Measurements from ENCODE around the gene CACNB2. TPM values are rescaled to one million over a fixed set of nuclear protein-coding genes. Genes with fewer than 3 reads are reported as not detected.

Gene CACNB2
- polyA plus RNA-seq, 3 donors: 2.7 to 8.4 (median 3.1) TPM

DNA sequence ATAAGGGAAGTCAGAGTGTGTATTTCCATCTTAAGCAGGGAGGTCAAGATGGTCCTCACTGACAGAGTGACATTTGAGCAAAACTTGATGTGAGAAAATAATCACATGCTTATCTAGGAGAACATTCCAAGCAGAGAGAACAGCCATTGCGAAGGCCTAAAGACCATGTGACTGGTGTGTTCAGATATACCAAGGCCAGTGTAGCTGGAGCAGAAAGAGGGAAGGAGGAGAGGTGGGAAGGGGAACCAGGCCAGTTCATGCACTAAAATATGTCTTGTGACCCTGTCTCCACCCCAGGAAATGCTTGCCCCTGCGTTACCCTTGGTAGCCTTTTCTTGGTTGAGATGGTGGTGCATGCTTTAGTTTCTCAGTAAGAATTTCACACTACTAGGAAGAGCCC is 77.4 kb downstream of the CACNB2 start:
- DNase-seq (ENCODE audit: extremely low read depth in 1 of 11, low read depth in 9 of 11, low spot score in 4 of 11): no peak

DNA sequence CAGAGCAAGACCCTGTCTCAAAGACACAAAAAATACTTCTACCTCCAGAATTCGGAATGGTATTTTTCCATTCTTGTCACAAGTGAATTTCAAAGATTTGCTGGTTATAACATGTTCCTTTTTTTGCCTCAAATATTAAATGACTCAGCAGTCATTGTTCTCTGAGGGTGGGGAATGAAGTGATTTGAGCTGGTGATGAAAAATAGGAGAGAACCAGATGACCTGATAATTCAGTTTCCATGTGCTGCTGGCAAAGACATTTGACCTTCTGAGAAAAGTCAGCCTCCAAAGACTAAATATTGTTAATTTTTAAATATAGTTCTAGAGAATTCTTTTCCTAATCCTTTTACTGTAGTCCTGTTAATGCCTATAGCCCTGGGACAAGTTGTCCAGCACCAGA is 78.9 kb downstream of the CACNB2 start:
- no peak for DNase-seq (ENCODE audit: extremely low read depth in 1 of 11, low read depth in 9 of 11, low spot score in 4 of 11)

DNA sequence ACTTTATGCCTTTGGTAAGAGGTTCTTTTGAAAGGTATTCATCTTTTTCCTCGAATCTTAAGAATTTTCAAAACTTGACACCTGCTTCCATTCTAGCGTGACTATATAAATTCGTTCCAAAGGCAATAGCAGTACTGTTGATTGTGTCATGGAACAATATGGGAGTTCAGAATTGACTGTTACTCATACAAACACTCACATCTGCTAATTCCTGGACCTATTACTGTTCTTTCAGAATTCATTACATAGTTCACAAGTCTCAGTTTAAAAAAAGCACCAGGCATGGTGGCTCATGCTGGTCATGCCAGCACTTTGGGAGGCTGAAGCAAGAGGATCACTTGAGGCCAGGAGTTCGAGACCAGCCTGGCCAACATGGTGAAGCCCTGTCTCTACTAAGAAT is 80.9 kb downstream of the CACNB2 start:
- no peak for DNase-seq (ENCODE audit: extremely low read depth in 1 of 11, low read depth in 9 of 11, low spot score in 4 of 11)

DNA sequence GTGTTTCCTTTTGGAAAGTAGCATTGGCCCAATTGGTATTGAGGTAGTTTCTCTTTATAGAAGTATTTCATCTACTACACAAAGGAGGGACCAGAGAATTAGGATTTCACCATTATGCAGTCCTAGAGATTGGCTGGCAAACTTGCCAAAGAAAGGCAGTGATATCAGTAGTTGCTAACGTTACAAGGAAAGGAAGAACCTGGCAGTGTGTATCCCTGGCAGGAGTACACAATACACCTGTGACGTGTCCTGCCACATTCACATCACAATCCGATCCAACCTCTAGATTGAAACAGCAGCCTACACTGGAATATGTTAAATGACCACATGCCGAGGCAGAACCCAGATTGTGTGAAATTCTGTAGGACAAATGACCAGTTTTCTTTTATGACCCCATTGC is 81.7 kb downstream of the CACNB2 start:
- no peak for DNase-seq (ENCODE audit: extremely low read depth in 1 of 11, low read depth in 9 of 11, low spot score in 4 of 11)

DNA sequence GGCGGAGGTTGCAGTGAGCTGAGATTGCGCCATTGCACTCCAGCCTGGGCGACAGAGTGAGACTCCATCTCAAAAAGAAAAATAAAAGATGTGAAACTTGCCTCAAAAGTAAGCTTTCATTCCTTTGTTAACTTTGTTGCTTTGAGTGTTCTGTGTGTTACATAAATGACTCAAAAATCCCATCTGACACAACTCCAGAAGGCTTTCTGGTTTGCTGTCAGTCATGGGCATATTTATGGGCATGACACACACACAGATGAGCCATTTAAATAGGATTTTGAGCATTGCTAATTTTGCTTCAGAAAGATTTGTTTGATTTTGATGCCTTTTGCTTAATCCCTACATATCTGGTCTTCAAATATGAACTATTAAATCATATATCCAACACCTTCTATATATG is 82.6 kb downstream of the CACNB2 start:
- DNase-seq (ENCODE audit: extremely low read depth in 1 of 11, low read depth in 9 of 11, low spot score in 4 of 11): no peak

DNA sequence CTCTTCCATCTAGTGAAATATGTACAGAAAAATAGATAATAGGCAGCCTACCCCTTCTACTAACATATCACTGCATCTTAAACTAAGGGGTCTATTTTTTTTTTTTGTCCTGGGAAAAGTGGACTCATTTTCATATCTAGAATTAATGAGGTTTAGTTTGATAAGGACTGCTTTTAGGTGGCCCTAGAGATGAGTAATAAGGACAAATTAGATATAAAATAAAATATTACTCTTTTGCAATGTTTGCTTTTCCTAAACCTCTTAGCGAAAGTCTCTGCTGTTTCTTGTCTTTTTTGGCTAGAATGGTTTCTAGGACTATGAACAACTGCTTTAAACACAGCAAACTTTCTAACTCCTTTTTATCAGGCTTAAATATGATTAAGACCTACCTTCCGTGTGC is 83.7 kb downstream of the CACNB2 start:
- DNase-seq (ENCODE audit: extremely low read depth in 1 of 11, low read depth in 9 of 11, low spot score in 4 of 11): no peak

DNA sequence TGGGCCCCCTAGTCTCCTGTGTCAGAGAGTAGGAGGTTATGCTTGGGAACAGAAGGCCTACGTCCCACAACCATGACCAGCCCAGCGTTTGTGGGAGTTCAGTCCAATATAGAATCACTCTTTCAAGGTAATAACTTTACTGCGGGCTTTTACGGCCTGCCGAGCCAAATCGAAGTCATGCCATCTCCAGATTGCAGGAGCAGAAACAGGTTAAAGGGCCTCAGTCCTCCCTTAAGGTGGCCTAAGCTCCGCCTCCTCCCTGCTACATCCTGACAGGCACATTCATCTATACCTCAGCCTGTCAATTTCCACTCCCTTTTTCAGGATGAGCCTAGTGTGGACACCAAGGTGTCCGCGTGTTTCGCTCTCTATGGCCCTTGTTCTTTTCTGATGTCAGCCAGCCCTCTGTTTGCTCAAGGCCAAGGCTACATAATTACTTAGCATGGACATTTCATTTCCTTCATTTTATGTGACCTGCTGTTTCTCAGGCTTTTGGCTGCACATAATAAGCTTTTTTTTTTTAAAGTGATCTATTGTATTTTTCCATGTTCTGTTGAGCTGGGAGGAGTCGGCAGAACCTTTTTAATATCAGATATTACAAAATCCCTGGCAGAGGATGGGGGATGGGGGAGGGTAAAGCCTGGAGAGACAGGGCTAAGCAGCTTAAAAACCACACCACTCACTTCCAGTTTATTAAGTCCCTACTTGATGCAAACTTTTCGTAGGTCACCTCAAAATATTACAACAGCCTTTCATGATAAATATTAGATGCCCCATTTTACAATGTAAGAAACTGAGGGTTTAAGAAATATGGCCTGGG is 84.6 kb downstream of the CACNB2 start:
- no peak for DNase-seq (ENCODE audit: extremely low read depth in 1 of 11, low read depth in 9 of 11, low spot score in 4 of 11)

DNA sequence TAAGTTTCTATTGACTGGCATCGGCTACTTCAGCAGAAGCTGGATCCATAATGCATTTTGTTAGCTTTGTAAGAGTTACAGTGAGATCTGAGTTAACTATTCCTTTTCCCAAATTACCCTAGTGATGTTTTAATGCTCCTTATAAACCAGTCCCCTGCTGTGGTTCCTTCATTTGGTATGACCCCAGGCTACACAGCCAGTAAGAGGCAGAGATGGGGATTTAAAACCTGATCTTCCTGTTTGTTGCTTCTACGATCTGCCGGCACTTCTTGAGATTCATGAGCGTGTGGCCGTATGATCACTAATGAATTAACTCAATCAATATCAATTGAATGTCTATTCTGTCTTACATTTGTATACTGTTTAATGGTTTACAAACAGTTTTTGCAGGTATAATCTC is 86.1 kb downstream of the CACNB2 start:
- no peak for DNase-seq (ENCODE audit: extremely low read depth in 1 of 11, low read depth in 9 of 11, low spot score in 4 of 11)

DNA sequence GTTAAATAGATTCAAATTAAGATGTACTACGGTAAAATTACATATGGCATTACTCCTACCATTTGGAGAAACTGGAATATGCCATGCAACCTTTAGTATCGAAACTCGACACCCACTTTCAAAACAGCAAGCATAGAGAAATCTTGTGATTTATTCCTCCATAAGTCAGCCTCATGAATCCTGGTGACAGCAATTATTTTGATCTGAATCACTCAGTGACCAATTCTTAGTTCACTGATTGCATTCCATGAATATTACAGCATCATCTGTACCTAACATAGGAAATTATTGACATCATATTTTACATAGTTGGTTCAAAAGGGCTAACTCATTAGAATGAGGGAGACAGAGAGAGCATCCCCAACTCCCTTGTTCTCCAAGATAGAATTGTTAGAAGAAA is 89.6 kb downstream of the CACNB2 start:
- no peak for DNase-seq (ENCODE audit: extremely low read depth in 1 of 11, low read depth in 9 of 11, low spot score in 4 of 11)

DNA sequence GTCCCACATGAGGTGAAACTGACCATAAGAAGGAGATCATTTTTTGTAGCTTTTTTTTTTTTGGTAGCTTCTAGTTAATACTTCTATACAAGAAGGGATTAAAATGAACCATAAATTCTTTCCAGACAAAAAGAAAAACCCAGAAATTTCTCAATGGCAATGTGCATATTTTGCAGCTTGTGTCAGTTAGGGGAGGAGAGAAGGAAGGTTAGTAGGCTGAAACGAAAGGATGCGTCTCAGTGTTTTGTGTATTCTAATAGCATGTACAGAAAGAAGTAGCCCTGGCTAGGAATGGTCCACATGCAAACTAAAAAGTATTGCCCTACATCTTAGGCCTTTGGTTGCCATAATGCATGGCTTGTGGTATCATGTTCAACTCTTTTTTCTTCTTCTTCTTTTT is 90.6 kb downstream of the CACNB2 start:
- DNase-seq (ENCODE audit: extremely low read depth in 1 of 11, low read depth in 9 of 11, low spot score in 4 of 11): no peak

DNA sequence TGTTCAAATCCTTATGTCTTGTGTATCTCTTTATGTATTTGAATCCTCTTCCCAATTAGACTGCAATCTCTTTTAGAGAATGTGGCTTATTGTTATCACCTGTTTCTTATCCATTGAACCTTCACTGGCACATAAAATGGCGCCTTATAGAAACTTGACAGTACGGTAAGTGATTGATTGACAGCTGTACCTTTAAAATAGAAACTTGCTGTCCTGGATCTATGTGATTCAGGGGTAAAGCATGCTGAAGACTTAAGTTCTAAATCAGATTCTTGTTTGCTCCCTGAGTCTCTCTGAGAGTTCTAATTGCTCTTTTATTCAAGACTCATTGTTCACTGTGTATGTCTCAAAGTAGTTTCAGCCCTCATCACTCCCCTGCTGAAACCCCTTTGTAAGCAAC is 91.3 kb downstream of the CACNB2 start:
- no peak for DNase-seq (ENCODE audit: extremely low read depth in 1 of 11, low read depth in 9 of 11, low spot score in 4 of 11)

DNA sequence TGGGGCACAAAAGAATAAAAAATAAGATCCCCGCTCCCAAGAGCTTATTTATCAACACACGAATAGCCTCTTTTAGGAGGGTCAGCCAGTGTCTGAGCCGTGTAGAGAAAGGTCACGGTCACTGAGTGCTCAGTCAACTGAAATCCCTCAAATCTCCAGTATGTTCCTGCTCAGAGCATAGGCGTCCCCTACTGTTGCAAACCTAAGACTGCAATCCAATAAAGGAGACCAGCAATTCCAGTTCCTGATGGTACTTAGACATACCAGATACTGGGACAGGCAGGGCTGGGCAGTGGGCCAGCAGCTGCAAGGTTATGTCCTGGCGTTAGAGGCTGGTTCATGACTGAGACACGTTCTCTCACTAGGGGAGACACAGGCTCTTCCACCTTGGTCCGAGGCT is 93.6 kb downstream of the CACNB2 start:
- no peak for DNase-seq (ENCODE audit: extremely low read depth in 1 of 11, low read depth in 9 of 11, low spot score in 4 of 11)

DNA sequence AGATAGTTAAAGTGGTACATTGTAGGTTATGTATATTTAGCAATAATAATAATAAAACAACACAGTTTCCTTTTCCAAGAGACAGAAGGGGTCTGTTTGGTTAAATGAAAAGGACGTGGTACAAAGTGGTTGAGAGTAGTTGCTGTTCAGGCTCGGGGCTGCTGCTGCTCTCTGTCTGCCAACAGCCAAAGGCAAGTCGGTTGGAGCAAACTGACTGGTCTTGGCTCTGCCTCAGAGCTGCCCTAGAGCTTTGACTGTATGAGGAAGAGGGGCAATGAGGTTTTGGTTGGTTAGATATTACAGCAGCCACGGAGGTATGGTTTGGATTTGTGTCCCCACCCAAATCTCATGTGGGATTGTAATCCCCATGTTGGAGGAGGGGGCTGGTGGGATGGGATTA is 95.3 kb downstream of the CACNB2 start:
- no peak for DNase-seq (ENCODE audit: extremely low read depth in 1 of 11, low read depth in 9 of 11, low spot score in 4 of 11)

DNA sequence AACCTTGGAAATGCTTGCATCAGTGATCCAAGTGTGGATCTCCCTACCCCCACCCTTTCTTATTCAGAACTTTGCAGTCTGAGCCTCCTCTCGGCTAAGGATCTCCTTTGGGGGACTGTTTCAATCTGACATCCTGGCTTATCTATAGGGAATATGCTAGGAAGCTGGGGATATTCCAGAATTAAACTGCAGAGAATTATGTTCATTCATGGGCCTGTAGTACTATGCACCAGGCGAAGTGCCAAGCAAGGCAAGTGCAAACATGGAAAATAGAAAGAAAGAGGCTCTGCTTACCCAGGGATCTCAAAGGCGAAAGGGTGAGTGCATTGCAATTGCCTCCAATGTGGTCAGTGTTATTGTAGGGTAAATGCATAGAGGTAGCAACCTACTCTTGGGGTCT is 96.5 kb downstream of the CACNB2 start:
- DNase-seq (ENCODE audit: extremely low read depth in 1 of 11, low read depth in 9 of 11, low spot score in 4 of 11): no peak

DNA sequence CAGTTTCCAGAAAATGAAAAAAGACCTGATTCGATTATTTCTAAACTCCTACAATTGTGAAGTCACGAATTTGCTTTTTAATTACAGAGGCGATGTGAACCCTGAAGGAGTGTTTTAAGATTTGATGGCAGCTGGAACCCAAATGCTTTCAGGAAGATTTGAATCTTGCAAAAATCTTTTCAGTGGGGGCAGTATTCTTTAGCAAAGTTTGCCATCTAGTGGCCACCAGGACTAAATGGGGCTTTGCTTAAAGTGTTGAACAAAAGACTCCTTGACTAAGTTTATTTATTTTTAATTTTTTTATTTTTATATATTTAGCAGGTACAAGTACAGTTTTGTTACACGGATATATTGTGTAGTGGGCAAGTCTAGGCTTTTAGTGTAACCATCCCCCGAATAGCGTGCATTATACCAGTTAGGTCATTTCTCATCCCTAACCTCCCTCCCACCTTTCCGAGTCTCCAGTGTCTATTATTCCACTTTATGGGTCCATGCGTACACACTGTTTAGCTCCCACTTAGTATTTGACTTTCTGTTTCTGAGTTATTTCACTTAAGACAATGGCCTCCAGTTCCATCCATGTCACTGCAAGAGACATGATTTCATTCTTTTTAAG is 98.8 kb downstream of the CACNB2 start:
- peak in 5 of 11 donors; percentile 22 to 46 (median 32) for DNase-seq (ENCODE audit: extremely low read depth in 1 of 11, low read depth in 9 of 11, low spot score in 4 of 11)

DNA sequence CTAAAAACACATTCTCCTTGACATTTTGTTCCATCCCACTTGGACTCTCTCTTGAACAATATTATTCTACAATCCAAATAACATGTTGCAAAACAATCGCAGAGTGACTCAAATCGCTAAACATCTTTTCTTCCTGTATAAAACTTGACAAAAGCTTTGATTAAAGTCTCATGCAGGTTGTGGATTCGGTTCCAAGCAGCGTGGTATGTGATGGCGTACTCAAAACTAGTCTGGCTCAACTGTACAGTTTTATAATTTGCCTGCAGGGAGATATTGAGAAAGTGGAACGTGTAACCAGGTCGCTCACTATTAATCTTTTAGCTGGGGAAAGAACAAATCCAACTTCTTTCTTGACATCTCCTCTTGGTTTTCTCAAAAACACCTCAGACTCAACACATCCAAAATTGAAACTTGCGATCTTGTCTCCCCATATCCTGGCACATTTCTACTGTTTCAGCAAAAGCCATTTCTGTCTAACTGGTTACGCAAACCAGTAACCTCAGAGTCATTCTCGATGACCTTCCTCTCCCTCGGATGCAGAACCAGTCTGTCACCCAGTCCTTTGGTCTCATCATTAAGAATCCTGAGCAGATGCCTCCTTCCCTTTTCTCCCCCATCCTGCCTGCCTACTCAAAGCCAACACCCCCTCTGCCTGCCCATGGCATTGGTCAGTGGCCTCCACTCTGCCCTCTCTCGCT is 100.1 kb downstream of the CACNB2 start:
- no peak for DNase-seq (ENCODE audit: extremely low read depth in 1 of 11, low read depth in 9 of 11, low spot score in 4 of 11)

DNA sequence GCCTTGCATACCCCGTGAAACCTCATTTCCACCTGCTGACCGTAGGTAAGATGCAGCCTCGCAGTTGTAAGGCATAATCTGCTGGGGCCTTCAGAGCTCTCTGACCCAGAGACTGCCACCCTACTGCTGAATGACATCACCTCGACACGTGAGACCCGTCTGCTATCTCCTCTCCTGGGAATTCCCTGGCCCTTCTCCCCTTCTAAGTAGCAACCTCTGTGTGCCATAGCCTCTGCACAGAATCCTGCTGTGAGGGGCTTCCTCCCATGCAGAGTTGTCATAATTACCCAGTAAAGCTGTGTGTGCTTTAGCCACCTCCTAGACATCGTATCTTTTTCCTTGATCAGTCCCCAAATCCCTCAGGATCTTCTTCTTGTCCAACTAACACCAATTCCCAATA is 106.7 kb downstream of the CACNB2 start:
- no peak for DNase-seq (ENCODE audit: extremely low read depth in 1 of 11, low read depth in 9 of 11, low spot score in 4 of 11)

DNA sequence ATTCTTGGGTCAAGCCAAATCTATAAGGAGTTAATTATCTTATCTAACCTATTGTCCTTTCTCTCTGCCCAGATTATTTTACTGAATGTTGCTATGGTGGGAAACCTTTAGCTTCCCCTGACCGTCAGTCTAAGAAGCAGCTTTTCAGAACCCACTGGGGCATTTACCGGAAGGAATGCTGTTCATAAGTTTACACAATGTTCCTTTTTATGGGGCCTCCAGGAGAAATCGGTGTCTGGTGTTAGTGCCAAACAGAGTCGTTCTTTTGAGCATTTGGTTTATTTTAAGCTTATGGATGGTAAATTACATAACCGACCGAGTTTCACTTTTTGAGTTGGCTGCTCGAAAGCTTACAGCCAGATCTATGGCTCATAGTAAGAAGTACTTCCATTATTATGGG is 111.9 kb downstream of the CACNB2 start:
- no peak for DNase-seq (ENCODE audit: extremely low read depth in 1 of 11, low read depth in 9 of 11, low spot score in 4 of 11)

DNA sequence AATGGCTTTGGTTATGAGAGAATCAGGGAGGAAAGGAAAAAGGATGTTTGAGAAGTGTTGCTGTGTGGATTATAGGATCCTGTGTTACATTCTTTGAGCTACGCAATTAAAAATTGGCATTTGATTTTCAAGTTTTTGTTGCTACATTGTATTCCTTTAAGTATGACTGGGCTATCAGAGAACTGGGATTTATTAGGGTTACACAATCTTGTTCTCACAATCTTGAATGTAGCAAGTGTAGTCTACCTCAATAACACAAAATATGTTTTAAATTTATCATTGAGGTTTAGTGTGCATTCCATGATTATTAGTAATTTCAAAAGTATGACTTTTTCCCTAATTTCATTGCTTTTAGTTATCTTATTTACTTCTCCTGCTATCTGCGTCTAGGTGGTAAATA is 113.9 kb downstream of the CACNB2 start:
- DNase-seq (ENCODE audit: extremely low read depth in 1 of 11, low read depth in 9 of 11, low spot score in 4 of 11): no peak

DNA sequence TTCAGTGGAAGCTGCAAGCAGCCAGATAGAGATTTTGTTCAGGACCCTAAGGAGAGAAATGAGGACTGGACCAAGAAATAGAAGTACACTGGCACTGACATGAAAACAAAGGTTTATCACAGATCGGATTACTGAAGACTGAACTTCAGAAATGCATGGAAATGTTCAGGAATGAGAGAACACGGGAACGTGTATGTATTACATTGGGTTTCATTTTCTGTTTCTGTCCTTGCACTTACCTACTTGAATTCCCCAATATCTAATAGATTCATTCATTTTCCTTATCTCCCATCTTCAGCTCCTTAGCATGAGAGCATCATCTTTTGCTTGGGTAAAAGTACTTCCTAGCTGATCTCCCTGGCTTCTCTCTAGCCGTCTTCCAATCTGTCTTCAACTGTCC is 114.5 kb downstream of the CACNB2 start:
- DNase-seq (ENCODE audit: extremely low read depth in 1 of 11, low read depth in 9 of 11, low spot score in 4 of 11): no peak

Data from renal cortex interstitium (tissue), 11 donors.